Smooth muscle cell (in vitro differentiated cells): ENCODE data around the gene PRKRIP1. TPM values are rescaled to one million over a fixed set of nuclear protein-coding genes. Genes with fewer than 3 reads are reported as not detected.
"Not testable (repeated sequence)": the region's sequence is repeated elsewhere in the genome, so short reads cannot be mapped to it uniquely, and the experiment has no call there.

Experiments
- DNase-seq: peaks from one replicate; lab custom pipeline; 2025; ENCODE audit not compliant: unreplicated experiment; lab: John Stamatoyannopoulos, UW
- H2AFZ ChIP-seq: fragments of 200-600 bp; sonication (generic); 2 replicates; pipeline ENCODE4 v1.6.0; 2016; ENCODE audit warnings: antibody characterized with exemption, low read depth, mild to moderate bottlenecking
- H3F3A ChIP-seq: fragments of 200-600 bp; sonication (generic); 2 replicates; pipeline ENCODE4 v1.6.0; 2017; ENCODE audit warnings: antibody characterized with exemption, low read depth
- H3K27ac ChIP-seq: fragments of 200-600 bp; sonication (generic); 2 replicates; pipeline ENCODE4 v1.5.1; 2016; ENCODE audit warnings: low read depth, mild to moderate bottlenecking
- H3K27me3 ChIP-seq: fragments of 200-600 bp; sonication (generic); 2 replicates; pipeline ENCODE4 v1.6.1; 2016; ENCODE audit warnings: low read depth, mild to moderate bottlenecking
- H3K36me3 ChIP-seq: fragments of 200-600 bp; sonication (generic); 2 replicates; pipeline ENCODE4 v1.5.1; 2016; ENCODE audit warnings: low read depth
- H3K4me1 ChIP-seq: fragments of 200-600 bp; sonication (generic); 2 replicates; pipeline ENCODE4 v1.5.1; 2016; ENCODE audit warnings: low read depth
- H3K4me2 ChIP-seq: fragments of 200-600 bp; sonication (generic); 2 replicates; pipeline ENCODE4 v1.6.0; 2016; ENCODE audit warnings: mild to moderate bottlenecking
- H3K4me3 ChIP-seq: fragments of 200-600 bp; sonication (generic); 2 replicates; pipeline ENCODE4 v1.5.1; 2016; ENCODE audit warnings: mild to moderate bottlenecking
- H3K79me2 ChIP-seq: fragments of 200-600 bp; sonication (generic); 2 replicates; pipeline ENCODE4 v1.6.0; 2016; ENCODE audit warnings: low read depth, mild to moderate bottlenecking
- H3K9ac ChIP-seq: fragments of 200-600 bp; sonication (generic); 2 replicates; pipeline ENCODE4 v1.6.0; 2016; ENCODE audit warnings: low read depth
- H3K9me3 ChIP-seq: fragments of 200-600 bp; sonication (generic); replicated peaks from 2 replicates; pipeline ENCODE4 v1.5.1; 2016; ENCODE audit warnings: low read depth
- H4K20me1 ChIP-seq: fragments of 200-600 bp; sonication (generic); 2 replicates; pipeline ENCODE4 v1.6.0; 2016; ENCODE audit warnings: low read depth
- WGBS: methylation state at CpG from one replicate; pipeline ENCODE4 v1.1.7; 2016; ENCODE audit warnings: low lambda C conversion rate; 5-methylcytosine and 5-hydroxymethylcytosine counted together
- microRNA-seq: library from miRNA; unstranded; fragments of <30 nt; microRNA quantifications from one replicate; pipeline ENCODE4, GENCODE V29; 2016; ENCODE audit warnings: borderline number of aligned reads
- polyA plus RNA-seq: library from polyadenylated mRNA; unstranded; fragments of >200 nt; fragmentation: Nextera tagmentation; extraction: Ambion mirVana; gene quantifications from 2 replicates; pipeline ENCODE4 v1.2.1, GENCODE V29; 2016
- small RNA-seq: library from RNA; depleted of rRNA; stranded (forward); fragments of <200 nt; gene quantifications from one replicate; pipeline ENCODE3, GENCODE V24; 2014
- total RNA-seq: library from RNA; depleted of rRNA; stranded (reverse); fragments of >200 nt; gene quantifications from 2 replicates; pipeline ENCODE4 v1.2.3, GENCODE V29; 2014
- TF ChIP-seq, protein P1 (sequence below): fragments of 200-600 bp; sonication (generic); IDR thresholded peaks from 2 replicates; pipeline ENCODE4 v1.5.1; 2017; ENCODE audit warnings: borderline replicate concordance, mild to moderate bottlenecking, antibody characterized with exemption; ENCODE audit not compliant: insufficient read depth, poor library complexity, severe bottlenecking

Gene PRKRIP1
- total and polyA plus RNA-seq, 2 experiments from 2014 or later = 14.3 to 34.5 TPM

DNA sequence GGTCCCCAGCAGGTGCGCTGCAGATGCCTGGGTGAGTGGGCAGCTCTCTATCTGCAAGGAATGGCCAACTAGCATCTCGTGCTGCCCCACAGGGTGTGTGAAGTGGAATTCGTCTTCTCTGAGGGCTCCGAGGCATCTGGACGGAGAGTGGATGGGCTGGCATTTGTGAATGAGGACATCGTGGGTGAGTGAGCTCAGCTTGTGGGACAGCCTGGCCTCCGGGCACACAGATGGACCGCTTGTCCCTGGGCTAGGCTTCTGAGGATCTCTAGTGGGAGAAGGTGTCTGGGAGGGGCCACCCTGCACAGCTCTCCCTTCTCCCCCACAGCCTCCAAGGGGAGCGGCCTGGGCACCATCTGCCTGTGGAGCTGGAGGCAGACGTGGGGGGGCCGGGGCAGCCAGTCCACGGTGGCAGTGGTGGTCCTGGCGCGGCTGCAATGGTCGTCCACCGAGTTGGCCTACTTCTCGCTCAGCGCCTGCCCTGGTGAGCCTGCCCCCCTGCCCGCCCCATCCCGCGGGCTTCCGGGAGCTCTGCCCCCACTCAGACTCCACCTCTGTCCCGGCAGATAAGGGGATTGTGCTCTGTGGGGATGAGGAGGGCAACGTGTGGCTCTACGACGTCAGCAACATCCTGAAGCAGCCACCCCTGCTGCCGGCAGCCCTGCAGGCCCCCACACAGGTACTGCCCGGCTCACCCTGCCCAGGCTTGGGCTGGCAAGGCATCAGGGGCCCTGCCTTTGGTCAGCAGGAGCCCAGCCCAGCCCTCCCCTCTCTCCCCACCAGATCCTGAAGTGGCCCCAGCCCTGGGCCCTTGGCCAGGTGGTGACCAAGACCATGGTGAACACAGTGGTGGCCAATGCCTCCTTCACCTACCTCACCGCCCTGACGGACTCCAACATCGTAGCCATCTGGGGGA, 76.2 kb downstream of the PRKRIP1 start:
- 88% methylated on average over 31 of the region's 31 CpGs for WGBS
- H3K79me2 ChIP-seq = no peaks in the 10 kb centered on the region
- no peak overlapping the region for H3K27ac ChIP-seq
- H3K4me2 ChIP-seq = no peak overlapping the region
- H4K20me1 ChIP-seq = peaks cover 4% of the 10 kb centered on the region
- no peak for DNase-seq
- H3K9me3 ChIP-seq = no peaks in the 10 kb centered on the region
- no peaks in the 10 kb centered on the region for H3K27me3 ChIP-seq
- no peak overlapping the region for H3K9ac ChIP-seq
- no peak overlapping the region for H3K4me3 ChIP-seq
- H3F3A ChIP-seq = no peaks in the 10 kb centered on the region
- H3K4me1 ChIP-seq = no peaks in the 10 kb centered on the region
- no peaks in the 10 kb centered on the region for H3K36me3 ChIP-seq
- H2AFZ ChIP-seq = no peak overlapping the region
- TF ChIP-seq, protein P1, sequence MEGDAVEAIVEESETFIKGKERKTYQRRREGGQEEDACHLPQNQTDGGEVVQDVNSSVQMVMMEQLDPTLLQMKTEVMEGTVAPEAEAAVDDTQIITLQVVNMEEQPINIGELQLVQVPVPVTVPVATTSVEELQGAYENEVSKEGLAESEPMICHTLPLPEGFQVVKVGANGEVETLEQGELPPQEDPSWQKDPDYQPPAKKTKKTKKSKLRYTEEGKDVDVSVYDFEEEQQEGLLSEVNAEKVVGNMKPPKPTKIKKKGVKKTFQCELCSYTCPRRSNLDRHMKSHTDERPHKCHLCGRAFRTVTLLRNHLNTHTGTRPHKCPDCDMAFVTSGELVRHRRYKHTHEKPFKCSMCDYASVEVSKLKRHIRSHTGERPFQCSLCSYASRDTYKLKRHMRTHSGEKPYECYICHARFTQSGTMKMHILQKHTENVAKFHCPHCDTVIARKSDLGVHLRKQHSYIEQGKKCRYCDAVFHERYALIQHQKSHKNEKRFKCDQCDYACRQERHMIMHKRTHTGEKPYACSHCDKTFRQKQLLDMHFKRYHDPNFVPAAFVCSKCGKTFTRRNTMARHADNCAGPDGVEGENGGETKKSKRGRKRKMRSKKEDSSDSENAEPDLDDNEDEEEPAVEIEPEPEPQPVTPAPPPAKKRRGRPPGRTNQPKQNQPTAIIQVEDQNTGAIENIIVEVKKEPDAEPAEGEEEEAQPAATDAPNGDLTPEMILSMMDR = no peak

DNA sequence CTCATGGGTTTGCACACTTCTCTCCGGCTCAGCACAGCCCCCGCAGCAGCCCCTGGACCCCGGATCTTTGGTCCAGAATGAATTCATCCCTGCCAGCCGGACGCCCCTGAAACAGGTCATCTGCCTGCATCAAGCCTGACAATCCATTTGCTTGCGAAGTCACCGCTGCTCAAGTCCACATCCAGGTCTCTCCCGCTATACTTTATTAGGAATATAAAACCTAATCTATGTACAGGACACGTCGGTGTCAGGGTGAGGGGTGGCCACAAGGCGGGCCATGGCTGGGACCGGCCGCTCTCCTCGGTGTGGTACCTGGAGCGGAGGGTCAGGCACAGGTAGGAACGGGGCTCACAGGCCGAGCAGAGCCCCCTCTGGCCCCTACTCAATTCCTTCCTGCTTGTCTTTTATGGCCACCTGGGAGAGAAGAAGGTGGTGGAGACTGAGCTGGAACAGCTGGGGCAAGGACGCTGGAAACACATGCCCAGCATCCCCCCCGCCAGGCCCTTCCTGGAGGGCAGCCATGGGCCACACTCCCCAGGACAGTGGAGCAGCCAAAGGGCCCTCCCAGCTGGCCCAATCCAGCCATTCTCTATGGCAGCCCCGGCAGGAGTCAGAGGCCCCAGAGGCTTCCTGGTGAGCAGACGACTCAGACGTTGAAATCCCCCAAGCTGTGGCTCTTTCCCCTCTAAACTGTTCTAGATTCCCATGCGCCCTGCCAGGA, 77.3 kb downstream of the PRKRIP1 start:
- Histone ChIP-seq H3K79me2 (no peaks in the 10 kb centered on the region), H2AFZ (no peak overlapping the region), H3K27me3 (no peaks in the 10 kb centered on the region), H3K27ac (no peak overlapping the region), H3K9me3 (no peaks in the 10 kb centered on the region), H3K4me3 (no peak overlapping the region), H3K9ac (no peak overlapping the region), H3F3A (no peaks in the 10 kb centered on the region), H3K4me1 (no peaks in the 10 kb centered on the region), H3K36me3 (no peaks in the 10 kb centered on the region), H4K20me1 (peaks cover 4% of the 10 kb centered on the region), H3K4me2 (no peak overlapping the region)
- TF ChIP-seq, protein P1 = no peak
- WGBS = 93% methylated on average over 23 of the region's 23 CpGs
- DNase-seq = no peak

DNA sequence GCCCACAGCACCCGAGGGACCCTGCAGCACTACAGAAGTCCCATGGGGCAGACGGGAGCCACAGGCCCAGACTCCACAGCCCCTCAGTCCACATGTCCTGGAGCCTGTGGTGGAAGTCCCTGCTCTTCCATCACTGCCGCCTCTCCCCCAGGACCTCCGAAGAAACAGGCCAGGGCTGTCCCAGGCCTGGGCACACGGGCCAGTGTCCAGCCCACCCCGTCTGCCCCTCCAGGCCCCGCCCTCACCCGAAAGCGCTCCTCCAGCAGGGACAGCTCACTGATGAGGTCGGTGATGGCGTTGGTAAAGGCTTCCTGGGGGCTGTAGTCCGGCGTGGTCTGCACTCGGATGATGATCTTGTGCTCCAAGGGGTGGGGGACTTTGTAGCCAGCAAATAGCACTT, 78.0 kb downstream of the PRKRIP1 start:
- WGBS = 97% methylated on average over 11 of the region's 14 CpGs

DNA sequence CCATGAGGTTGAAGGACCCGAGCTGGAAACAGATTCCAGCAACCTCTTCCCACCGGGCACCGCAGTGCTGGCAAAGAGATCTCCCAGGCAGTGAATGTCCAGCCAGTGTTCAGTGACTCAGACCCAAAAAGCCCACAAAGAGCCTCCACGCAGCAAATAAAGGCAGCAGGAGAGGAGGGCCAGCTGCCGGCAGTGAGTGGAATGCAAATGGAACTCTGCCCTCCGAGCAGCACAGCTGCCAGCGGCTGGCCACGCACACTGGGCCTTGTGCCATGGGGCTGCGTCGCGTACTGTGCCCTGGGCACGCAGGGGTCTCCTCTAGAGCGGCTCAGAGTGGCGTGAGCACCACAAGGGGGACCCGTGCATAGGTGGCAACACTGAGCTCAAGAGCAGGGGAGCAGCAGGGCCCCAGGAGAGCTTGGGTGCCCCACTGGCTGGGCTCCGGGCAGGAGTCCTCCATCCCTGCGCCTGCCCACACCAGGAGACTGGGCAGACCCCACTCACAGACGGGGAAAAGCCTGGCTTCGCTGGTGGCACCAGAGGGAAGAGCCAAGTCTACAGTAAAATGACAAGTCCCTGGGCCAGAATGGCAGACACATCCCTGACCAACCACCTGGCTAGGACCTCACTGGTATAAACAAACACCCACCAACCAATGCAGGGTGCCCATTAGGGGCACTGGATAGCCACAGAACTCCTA, 78.7 kb downstream of the PRKRIP1 start:
- not testable (repeated sequence) for H3K4me2 ChIP-seq, H3K9me3 ChIP-seq, H3K9ac ChIP-seq, H3K27ac ChIP-seq, H4K20me1 ChIP-seq, H2AFZ ChIP-seq, H3K27me3 ChIP-seq, H3F3A ChIP-seq, DNase-seq, H3K4me3 ChIP-seq, H3K36me3 ChIP-seq, H3K4me1 ChIP-seq, H3K79me2 ChIP-seq
- WGBS = 94% methylated on average over 6 of the region's 19 CpGs

More for the DNA sequence above, 78.0 kb downstream of the PRKRIP1 start:
- not testable (repeated sequence) for H3K36me3 ChIP-seq, H2AFZ ChIP-seq, DNase-seq, H3K4me1 ChIP-seq, H3K79me2 ChIP-seq, H3F3A ChIP-seq, H3K27me3 ChIP-seq, H3K4me2 ChIP-seq, H3K4me3 ChIP-seq, H3K9ac ChIP-seq, H3K9me3 ChIP-seq, H4K20me1 ChIP-seq, H3K27ac ChIP-seq

Small RNA genes within 50 kb of the gene (microRNA-seq; reads per million reads assigned to microRNA genes)
- gene MIR4467 (not detected), gene MIR5090 (10.5 reads per million, percentile 14 among the genes with 10 or more reads in this experiment), gene MIR548O (not detected)

Small RNA genes within 50 kb of the gene (small RNA-seq; reads per million reads assigned to genes)
- not detected for gene AC091390.4
- gene MIR548O = not detected

Other genes with a start within 250 kb of the PRKRIP1 start
- 6.3 and 8.2 TPM in 2 replicates for gene SH2B2, start 109.5 kb upstream of the PRKRIP1 start, total RNA-seq
- 12.4 and 14.6 TPM in 2 replicates for gene SH2B2, start 109.5 kb upstream of the PRKRIP1 start, polyA plus RNA-seq
- not detected in 2 replicates for gene SPDYE6, start 39.9 kb upstream of the PRKRIP1 start, total RNA-seq
- gene SPDYE6, start 39.9 kb upstream of the PRKRIP1 start, polyA plus RNA-seq = 0.66 TPM in 1 of 2 replicates, not detected in the other
- 43.0 and 47.1 TPM in 2 replicates for gene ORAI2, start 37.2 kb downstream of the PRKRIP1 start, total RNA-seq
- gene ORAI2, start 37.2 kb downstream of the PRKRIP1 start, polyA plus RNA-seq = 66.1 and 69.8 TPM in 2 replicates
- 7.0 and 17.7 TPM in 2 replicates for gene ALKBH4, start 68.5 kb downstream of the PRKRIP1 start, total RNA-seq
- gene ALKBH4, start 68.5 kb downstream of the PRKRIP1 start, polyA plus RNA-seq = 15.7 and 16.0 TPM in 2 replicates
- gene LRWD1, start 68.6 kb downstream of the PRKRIP1 start, total RNA-seq = 10.0 and 13.1 TPM in 2 replicates
- 21.2 and 23.5 TPM in 2 replicates for gene LRWD1, start 68.6 kb downstream of the PRKRIP1 start, polyA plus RNA-seq
- 12.7 and 13.1 TPM in 2 replicates for gene POLR2J, start 82.6 kb downstream of the PRKRIP1 start, total RNA-seq
- gene POLR2J, start 82.6 kb downstream of the PRKRIP1 start, polyA plus RNA-seq = 92.2 and 94.4 TPM in 2 replicates
- 2.1 and 4.2 TPM in 2 replicates for gene RASA4B, start 121.4 kb downstream of the PRKRIP1 start, total RNA-seq
- gene RASA4B, start 121.4 kb downstream of the PRKRIP1 start, polyA plus RNA-seq = 3.5 and 4.6 TPM in 2 replicates
- 0.40 TPM in 1 of 2 replicates, not detected in the other for gene UPK3BL2, start 147.3 kb downstream of the PRKRIP1 start, total RNA-seq
- 0.75 and 3.6 TPM in 2 replicates for gene UPK3BL2, start 147.3 kb downstream of the PRKRIP1 start, polyA plus RNA-seq
- not detected in 2 replicates for gene SPDYE2, start 154.9 kb downstream of the PRKRIP1 start, total RNA-seq
- gene SPDYE2, start 154.9 kb downstream of the PRKRIP1 start, polyA plus RNA-seq = 0.86 and 3.1 TPM in 2 replicates
- 2.8 and 6.5 TPM in 2 replicates for gene POLR2J3, start 176.2 kb downstream of the PRKRIP1 start, total RNA-seq
- 50.2 and 54.2 TPM in 2 replicates for gene POLR2J3, start 176.2 kb downstream of the PRKRIP1 start, polyA plus RNA-seq
- gene RASA4, start 220.4 kb downstream of the PRKRIP1 start, total RNA-seq = 6.9 and 12.2 TPM in 2 replicates
- 6.9 and 11.6 TPM in 2 replicates for gene RASA4, start 220.4 kb downstream of the PRKRIP1 start, polyA plus RNA-seq
- 6.6 and 16.6 TPM in 2 replicates for gene UPK3BL1, start 246.4 kb downstream of the PRKRIP1 start, total RNA-seq
- gene UPK3BL1, start 246.4 kb downstream of the PRKRIP1 start, polyA plus RNA-seq = 21.1 and 25.0 TPM in 2 replicates